Mucosa of rectum (tissue), 2 donors: Measurements from ENCODE around the gene NT5M.

ENCODE experiments used
- H3K27ac ChIP-seq, 2 donors: one replicate each; pipeline ENCODE4 v1.7.0; 2013; ENCODE audit warnings: inconsistent platforms in 2 of 2, low read depth in 2 of 2, low read length in 2 of 2
- H3K27me3 ChIP-seq, 2 donors: one replicate each; pipeline ENCODE4 v1.7.0; 2013; ENCODE audit warnings: low read length in 2 of 2; ENCODE audit not compliant: control insufficient read depth in 2 of 2, insufficient read depth in 2 of 2
- H3K36me3 ChIP-seq, 2 donors: one replicate each; pipeline ENCODE4 v1.7.0; 2013; ENCODE audit warnings: low read length in 2 of 2; ENCODE audit not compliant: control insufficient read depth in 2 of 2, insufficient read depth in 2 of 2
- H3K4me1 ChIP-seq, 2 donors: one replicate each; pipeline ENCODE4 v1.7.0; 2013; ENCODE audit warnings: low read length in 2 of 2, mild to moderate bottlenecking in 1 of 2; ENCODE audit not compliant: control insufficient read depth in 2 of 2, insufficient read depth in 2 of 2
- H3K4me3 ChIP-seq, 2 donors: one replicate each; pipeline ENCODE4 v1.7.0; 2013; ENCODE audit warnings: low read length in 2 of 2
- H3K9ac ChIP-seq, 2 donors: one replicate each; pipeline ENCODE4 v1.7.0; 2013; ENCODE audit warnings: low read length in 2 of 2, low read depth in 1 of 2, mild to moderate bottlenecking in 1 of 2
- H3K9me3 ChIP-seq, 2 donors: one replicate each; pipeline ENCODE4 v1.7.0; 2013; ENCODE audit warnings: low read length in 2 of 2; ENCODE audit not compliant: control insufficient read depth in 2 of 2
- donor health status: healthy.
- donor health status: Normal muscosa, but diverticular disease.

NT5M gene

DNA sequence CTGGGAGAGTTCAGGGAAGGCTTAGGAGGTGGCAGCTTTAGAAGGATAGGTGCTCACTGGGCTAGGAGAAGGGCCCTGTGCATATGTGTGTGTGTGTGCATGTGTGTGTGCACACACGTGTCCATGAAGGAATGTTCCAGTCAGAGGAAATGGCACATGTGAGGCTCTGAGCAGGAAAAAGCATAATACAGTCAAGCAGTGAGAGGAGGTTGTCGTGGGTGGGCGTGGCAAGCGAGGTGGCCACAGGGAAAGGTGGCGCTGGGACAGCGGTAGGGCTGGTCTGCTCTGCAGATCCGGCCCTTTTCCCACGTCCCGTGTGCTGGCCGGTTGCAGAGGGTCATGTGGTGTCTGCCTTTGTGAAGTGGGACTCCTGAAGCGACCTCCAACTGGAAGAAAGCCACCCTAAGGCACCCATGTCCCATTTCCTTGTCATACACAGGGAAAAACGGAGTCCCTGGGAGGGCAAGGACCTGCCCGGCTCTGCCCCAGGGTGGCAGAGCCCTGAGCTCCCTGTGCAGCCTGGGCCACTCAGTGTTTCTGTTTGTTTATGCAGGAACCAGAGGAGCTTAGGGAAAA lies 40.1 kb downstream of the NT5M start:
- no peaks in the 10 kb centered on the region for H3K27me3 ChIP-seq
- H3K9me3 ChIP-seq: no peaks in the 10 kb centered on the region
- no peak overlapping the region for H3K4me3 ChIP-seq
- no peak overlapping the region for H3K27ac ChIP-seq
- H3K9ac ChIP-seq: no peak overlapping the region
- H3K36me3 ChIP-seq: no peaks in the 10 kb centered on the region
- no peaks in the 10 kb centered on the region for H3K4me1 ChIP-seq

- H3K4me3 ChIP-seq: no peak overlapping the region
- no peaks in the 10 kb centered on the region for H3K36me3 ChIP-seq
- H3K9ac ChIP-seq: no peak overlapping the region
- H3K4me1 ChIP-seq: no peaks in the 10 kb centered on the region
- no peaks in the 10 kb centered on the region for H3K9me3 ChIP-seq
- H3K27ac ChIP-seq: no peak overlapping the region
- H3K27me3 ChIP-seq: no peaks in the 10 kb centered on the region
Observed at GRCh38 chr17:17343896-17344506, 40.8 kb downstream of the NT5M start.

- no peak overlapping the region for H3K27ac ChIP-seq
- no peaks in the 10 kb centered on the region for H3K9me3 ChIP-seq
- H3K27me3 ChIP-seq: no peaks in the 10 kb centered on the region
- H3K9ac ChIP-seq: no peak overlapping the region
- no peak overlapping the region for H3K4me3 ChIP-seq
- H3K4me1 ChIP-seq: no peaks in the 10 kb centered on the region
- H3K36me3 ChIP-seq: no peaks in the 10 kb centered on the region
Observed at GRCh38 chr17:17344507-17345293, 41.5 kb downstream of the NT5M start.

DNA sequence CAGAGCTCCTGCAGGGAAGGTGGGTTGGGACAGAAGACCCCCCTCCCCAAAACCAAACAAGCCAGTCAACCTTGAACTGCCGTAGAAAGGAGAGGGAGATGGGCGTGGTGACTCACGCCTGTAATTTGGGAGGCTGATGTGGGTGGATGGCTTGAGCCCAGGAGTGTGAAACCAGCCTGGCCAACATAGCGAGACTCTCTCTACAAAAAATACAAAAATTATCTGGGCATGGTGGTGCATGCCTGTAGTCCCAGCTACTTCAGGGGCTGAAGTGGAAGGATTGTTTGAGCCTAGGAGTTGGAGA lies 42.1 kb downstream of the NT5M start:
- H3K36me3 ChIP-seq: no peaks in the 10 kb centered on the region
- H3K9me3 ChIP-seq: no peaks in the 10 kb centered on the region
- H3K27ac ChIP-seq: no peak overlapping the region
- H3K4me1 ChIP-seq: no peaks in the 10 kb centered on the region
- no peak overlapping the region for H3K4me3 ChIP-seq
- no peaks in the 10 kb centered on the region for H3K27me3 ChIP-seq
- H3K9ac ChIP-seq: no peak overlapping the region

DNA sequence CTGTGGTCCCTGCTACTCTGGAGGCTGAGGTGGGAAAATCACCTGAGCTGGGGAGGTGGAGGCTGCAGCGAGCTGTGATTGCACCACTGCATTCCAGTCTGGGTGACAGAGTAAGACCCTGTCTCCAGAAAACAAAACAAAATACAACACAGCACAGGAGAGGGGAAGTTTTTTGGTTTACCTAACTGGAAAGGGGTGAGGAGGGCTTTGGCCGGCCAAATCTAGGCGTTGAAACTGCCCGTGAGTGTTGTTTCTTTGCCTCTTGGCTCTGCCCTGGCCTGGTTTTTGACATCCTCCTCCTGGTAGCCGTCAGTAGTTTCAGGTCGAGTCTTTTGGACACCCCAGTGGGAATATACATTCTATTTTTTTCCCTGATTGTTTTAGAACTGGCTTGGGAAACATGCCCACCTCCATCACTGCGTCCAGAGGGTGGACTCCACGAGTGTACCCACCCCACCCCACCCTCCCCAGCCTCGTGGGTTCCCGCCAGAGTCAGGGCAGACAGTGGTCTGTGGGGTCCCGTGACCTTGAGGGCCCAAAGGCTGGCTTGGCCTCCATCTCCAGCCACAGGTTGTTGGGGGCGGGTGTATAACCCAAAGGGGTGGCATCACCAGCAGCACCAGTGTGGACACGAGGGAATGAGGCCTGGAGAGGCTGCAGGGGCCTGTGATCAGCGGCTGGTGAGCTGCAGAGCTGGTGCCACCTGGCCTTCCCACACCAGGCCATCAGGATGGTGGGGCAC lies 42.7 kb downstream of the NT5M start:
- H3K9me3 ChIP-seq: no peaks in the 10 kb centered on the region
- no peaks in the 10 kb centered on the region for H3K36me3 ChIP-seq
- H3K27me3 ChIP-seq: no peaks in the 10 kb centered on the region
- no peak overlapping the region for H3K27ac ChIP-seq
- no peak overlapping the region for H3K4me3 ChIP-seq
- no peaks in the 10 kb centered on the region for H3K4me1 ChIP-seq
- H3K9ac ChIP-seq: no peak overlapping the region

GRCh38 chr17:17346428-17347233 lies 43.5 kb downstream of the NT5M start:
- Histone ChIP-seq H3K4me3 (no peak overlapping the region), H3K36me3 (no peaks in the 10 kb centered on the region), H3K9me3 (no peaks in the 10 kb centered on the region), H3K9ac (no peak overlapping the region), H3K27ac (no peak overlapping the region), H3K27me3 (no peaks in the 10 kb centered on the region), H3K4me1 (no peaks in the 10 kb centered on the region)

DNA sequence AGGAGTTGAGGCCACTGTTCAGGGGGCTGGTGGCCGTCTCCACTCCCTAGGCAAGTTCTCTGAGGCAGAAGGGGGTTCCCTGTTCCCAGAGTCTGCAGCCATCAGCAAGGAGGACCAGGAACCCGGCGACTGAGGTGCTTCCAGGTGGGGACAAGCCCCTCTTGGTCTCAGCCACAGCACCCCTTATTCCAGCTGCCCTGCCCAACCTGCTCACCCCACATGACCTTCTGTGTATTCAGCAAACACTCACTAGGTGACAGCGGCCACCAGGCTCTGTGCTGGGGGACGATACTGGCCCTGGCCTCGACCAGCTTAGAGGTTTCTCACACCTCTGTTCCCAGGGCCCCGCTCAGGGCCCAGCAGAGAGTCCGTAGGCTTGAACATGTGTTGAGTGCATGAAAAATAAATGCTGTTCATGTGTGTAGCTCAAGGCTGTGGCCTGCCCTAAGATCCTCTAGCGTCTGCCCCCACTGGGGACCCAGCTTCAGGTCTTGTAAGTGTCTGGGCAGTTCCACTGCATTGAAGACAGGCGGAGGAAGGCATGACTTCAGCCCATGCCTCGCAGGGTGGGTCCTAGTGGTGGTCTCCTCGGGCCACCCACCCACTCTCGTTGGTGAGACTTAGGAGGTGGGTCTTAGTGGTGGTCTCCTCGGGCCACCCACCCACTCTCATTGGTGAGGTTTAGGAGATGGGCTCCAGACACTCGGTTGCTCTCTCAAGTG lies 44.2 kb downstream of the NT5M start:
- H3K27me3 ChIP-seq: no peaks in the 10 kb centered on the region
- no peak overlapping the region for H3K27ac ChIP-seq
- H3K9ac ChIP-seq: no peak overlapping the region
- H3K4me3 ChIP-seq: no peak overlapping the region
- H3K4me1 ChIP-seq: no peaks in the 10 kb centered on the region
- H3K36me3 ChIP-seq: no peaks in the 10 kb centered on the region
- H3K9me3 ChIP-seq: no peaks in the 10 kb centered on the region

DNA sequence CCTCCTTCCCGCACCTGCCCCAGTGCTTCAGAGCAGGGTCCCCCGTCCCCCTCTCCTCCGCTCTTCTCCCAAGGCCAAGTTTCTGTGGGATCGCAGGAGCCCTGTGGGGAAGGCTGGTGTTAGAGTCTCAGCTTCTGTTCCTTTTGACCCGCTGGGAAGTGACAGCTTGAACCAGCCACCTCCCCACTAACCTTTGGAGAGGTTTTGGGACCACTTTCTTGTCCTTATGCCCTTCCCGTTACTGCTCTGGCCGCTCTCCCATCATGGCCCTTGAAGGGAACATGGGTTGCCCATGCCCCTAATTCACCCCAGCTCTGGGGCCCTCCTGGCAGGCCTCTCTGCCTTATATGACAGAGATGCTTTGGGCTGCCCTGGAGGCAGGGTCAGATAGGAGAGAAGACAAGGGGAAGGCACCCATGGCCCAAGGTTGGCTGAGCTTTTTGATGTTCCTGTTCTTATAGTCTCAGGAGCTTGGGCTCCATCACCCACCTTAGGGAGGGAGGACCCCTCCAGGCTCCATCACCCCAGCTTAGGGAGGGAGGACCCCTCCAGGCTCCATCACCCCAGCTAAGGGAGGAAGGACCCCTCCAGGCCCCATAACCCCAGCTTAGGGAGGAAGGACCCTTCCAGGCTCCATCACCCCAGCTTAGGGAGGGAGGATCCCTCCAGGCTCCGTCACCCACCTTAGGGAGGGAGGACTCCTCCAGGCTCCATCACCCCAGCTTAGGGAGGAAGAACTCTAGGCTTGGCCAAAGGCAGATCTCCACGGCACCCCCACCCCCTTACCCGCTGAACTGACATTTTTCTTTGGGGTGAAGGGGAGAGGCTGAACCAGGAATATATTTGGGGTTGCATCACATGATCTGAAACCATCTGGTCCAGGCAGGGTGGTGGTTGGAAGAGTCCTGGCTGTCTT lies 45.0 kb downstream of the NT5M start:
- no peak overlapping the region for H3K27ac ChIP-seq
- H3K27me3 ChIP-seq: no peaks in the 10 kb centered on the region
- no peaks in the 10 kb centered on the region for H3K9me3 ChIP-seq
- H3K4me3 ChIP-seq: no peak overlapping the region
- no peak overlapping the region for H3K9ac ChIP-seq
- H3K4me1 ChIP-seq: no peaks in the 10 kb centered on the region
- H3K36me3 ChIP-seq: no peaks in the 10 kb centered on the region
